ENCODE results near the gene TNPO1.
"Not testable (repeated sequence)": the region's sequence is repeated elsewhere in the genome, so short reads cannot be mapped to it uniquely, and the experiment has no call there.

DNA sequence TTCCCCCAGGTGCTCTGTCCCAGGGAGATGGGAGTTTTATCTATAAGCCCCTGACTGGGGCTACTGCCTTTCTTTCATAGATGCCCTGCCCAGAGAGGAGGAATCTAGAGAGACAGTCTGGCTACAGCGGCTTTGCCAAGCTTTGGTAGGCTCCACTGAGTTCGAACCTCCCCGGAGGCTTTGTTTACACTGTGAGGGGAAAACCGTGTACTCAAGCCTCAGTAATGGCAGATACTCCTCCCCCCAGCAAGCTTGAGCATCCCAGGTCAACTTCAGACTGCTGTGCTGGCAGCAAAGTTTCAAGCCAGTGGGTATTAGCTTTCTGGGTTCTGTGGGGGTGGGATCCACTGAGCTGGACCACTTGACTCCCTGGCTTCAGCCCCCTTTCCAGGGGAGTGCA, 7.8 kb upstream of the TNPO1 start:
- TF ChIP-seq, protein P1, sequence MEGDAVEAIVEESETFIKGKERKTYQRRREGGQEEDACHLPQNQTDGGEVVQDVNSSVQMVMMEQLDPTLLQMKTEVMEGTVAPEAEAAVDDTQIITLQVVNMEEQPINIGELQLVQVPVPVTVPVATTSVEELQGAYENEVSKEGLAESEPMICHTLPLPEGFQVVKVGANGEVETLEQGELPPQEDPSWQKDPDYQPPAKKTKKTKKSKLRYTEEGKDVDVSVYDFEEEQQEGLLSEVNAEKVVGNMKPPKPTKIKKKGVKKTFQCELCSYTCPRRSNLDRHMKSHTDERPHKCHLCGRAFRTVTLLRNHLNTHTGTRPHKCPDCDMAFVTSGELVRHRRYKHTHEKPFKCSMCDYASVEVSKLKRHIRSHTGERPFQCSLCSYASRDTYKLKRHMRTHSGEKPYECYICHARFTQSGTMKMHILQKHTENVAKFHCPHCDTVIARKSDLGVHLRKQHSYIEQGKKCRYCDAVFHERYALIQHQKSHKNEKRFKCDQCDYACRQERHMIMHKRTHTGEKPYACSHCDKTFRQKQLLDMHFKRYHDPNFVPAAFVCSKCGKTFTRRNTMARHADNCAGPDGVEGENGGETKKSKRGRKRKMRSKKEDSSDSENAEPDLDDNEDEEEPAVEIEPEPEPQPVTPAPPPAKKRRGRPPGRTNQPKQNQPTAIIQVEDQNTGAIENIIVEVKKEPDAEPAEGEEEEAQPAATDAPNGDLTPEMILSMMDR (conservative IDR thresholded peaks at IDR 0.05 in 1 of 2, IDR thresholded peaks at IDR 0.05 in 1 of 2; ENCODE audit: extremely low read depth in 1 of 2, insufficient read depth in 1 of 2, low read depth in 1 of 2, low read length in 2 of 2), result not testable (repeated sequence)
- not testable (repeated sequence) for TF ChIP-seq EZH2 (IDR thresholded peaks at IDR 0.05; ENCODE audit: borderline replicate concordance, low read length)

Measured in mammary epithelial cell (primary cell).